Kidney (tissue), 14 donors: Measurements from ENCODE around the gene GPX1. TPM values are rescaled to one million over a fixed set of nuclear protein-coding genes. Genes with fewer than 3 reads are reported as not detected.

Experiments
- DNase-seq, 5 donors: peaks; one replicate each; pipeline ENCODE4 v3.0.0-alpha.2; 2013 to 2020
- FAIRE-seq: peaks from 2 replicates; lab custom pipeline; 2012; peaks lifted over from hg19 to GRCh38; lab: Jason Lieb, UNC
- H3K27ac ChIP-seq, 2 donors: one replicate each; pipeline ENCODE4 v1.7.0; 2013; ENCODE audit warnings: low read depth in 2 of 2, low read length in 2 of 2, inconsistent platforms in 1 of 2
- H3K27me3 ChIP-seq: one replicate; pipeline ENCODE4 v1.7.1; 2013; ENCODE audit warnings: low read length, inconsistent platforms; ENCODE audit not compliant: control insufficient read depth, insufficient read depth
- H3K36me3 ChIP-seq, 3 donors: one replicate each; pipeline versions ENCODE4 v1.7.0 to v1.7.1; 2013; ENCODE audit warnings: low read length in 3 of 3, control low read depth in 1 of 3, inconsistent platforms in 1 of 3; ENCODE audit not compliant: insufficient read depth in 3 of 3, control insufficient read depth in 2 of 3
- H3K4me1 ChIP-seq, 3 donors: one replicate each; pipeline versions ENCODE4 v1.7.0 to v1.7.1; 2013; ENCODE audit warnings: low read length in 3 of 3, inconsistent platforms in 1 of 3, low read depth in 1 of 3; ENCODE audit not compliant: control insufficient read depth in 2 of 3, insufficient read depth in 2 of 3
- H3K4me3 ChIP-seq, 3 donors: one replicate each; pipeline versions ENCODE4 v1.7.0 to v1.8.1; 2013; ENCODE audit warnings: low read length in 3 of 3, control low read depth in 1 of 3, inconsistent platforms in 1 of 3
- H3K9ac ChIP-seq, 3 donors: one replicate each; pipeline versions ENCODE4 v1.7.0 to v1.7.1; 2013; ENCODE audit warnings: low read length in 3 of 3, control low read depth in 1 of 3, inconsistent platforms in 1 of 3
- H3K9me3 ChIP-seq, 3 donors: one replicate each; pipeline versions ENCODE4 v1.7.0 to v1.7.1; 2013; ENCODE audit warnings: low read length in 3 of 3, control low read depth in 1 of 3, inconsistent platforms in 1 of 3; ENCODE audit not compliant: control insufficient read depth in 2 of 3, insufficient read depth in 1 of 3
- intact Hi-C: fragments of 100-400 bp; cut with DNase I; formaldehyde crosslinking; loops from one replicate; pipeline ENCODE4 v1.11.1; 2022
- polyA plus RNA-seq: library from polyadenylated mRNA; stranded (reverse); fragments of 350-450 nt; fragmentation: Illumina TruSeq; extraction: RNeasy Lipid Tissue Mini Kit (QIAGEN cat#74804); gene quantifications from one replicate; pipeline ENCODE4 v1.2.3, GENCODE V29; 2014; ENCODE audit warnings: low read depth, low replicate concordance; ENCODE audit not compliant: insufficient read depth
- total RNA-seq: library from RNA; stranded (reverse); fragmentation: NEBNext Ultra II Directional; extraction: Animal tissue kit (Norgen Biotek cat#: 25700); gene quantifications from one replicate; pipeline ENCODE4 v1.2.1, GENCODE V29; 2021
- TF ChIP-seq, protein P1 (sequence below): IDR thresholded peaks from 3 replicates; pipeline ENCODE4 v1.5.1; 2012; ENCODE audit warnings: mild to moderate bottlenecking, moderate library complexity, borderline replicate concordance; ENCODE audit not compliant: insufficient read depth; ENCODE audit errors: extremely low read depth
- donor health status: control.
- donor health status: control.
- donor health status: control.
- donor health status: control.
- donor health status: control.
- donor health status: DM: yes; HTN: yes; CAD: no.
- donor health status: Normal renal cell carcinoma (clear cell type).

Gene GPX1
- total and polyA plus RNA-seq, 2 donors from 2014 or later: 375 to 454 TPM

DNA sequence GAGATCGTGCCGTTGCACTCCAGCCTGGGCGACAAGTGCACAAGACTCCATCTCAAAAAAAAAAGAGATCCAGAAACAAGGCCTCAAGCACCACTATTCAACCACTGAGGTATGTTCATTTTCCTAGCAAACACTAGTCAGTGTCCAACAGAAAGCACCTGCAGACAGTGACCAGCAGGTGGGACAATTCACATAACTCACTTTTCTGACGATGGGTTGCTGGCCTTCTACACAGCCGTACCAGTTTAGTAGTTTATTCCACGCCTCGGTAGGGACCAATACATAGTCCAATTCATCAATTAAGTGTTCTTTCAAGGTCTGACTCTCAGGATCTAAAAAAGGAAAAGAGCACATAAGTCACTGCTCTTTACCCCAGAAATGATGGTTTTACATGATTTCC, 30.7 kb downstream of the GPX1 start:
- intact Hi-C loops: no loop called here
- H3K9me3 ChIP-seq: no peaks in the 10 kb centered on the region
- no peak overlapping the region for H3K4me3 ChIP-seq
- no peaks in the 10 kb centered on the region for H3K4me1 ChIP-seq
- H3K9ac ChIP-seq: no peak overlapping the region
- H3K27me3 ChIP-seq: no peaks in the 10 kb centered on the region
- peaks cover 4 to 43% (median 29%) of the 10 kb centered on the region in 3 donors for H3K36me3 ChIP-seq
- FAIRE-seq (no peak), DNase-seq (peak in 1 of 5 donors; percentile 8)
- no peak overlapping the region for H3K27ac ChIP-seq
- TF ChIP-seq, protein P1, sequence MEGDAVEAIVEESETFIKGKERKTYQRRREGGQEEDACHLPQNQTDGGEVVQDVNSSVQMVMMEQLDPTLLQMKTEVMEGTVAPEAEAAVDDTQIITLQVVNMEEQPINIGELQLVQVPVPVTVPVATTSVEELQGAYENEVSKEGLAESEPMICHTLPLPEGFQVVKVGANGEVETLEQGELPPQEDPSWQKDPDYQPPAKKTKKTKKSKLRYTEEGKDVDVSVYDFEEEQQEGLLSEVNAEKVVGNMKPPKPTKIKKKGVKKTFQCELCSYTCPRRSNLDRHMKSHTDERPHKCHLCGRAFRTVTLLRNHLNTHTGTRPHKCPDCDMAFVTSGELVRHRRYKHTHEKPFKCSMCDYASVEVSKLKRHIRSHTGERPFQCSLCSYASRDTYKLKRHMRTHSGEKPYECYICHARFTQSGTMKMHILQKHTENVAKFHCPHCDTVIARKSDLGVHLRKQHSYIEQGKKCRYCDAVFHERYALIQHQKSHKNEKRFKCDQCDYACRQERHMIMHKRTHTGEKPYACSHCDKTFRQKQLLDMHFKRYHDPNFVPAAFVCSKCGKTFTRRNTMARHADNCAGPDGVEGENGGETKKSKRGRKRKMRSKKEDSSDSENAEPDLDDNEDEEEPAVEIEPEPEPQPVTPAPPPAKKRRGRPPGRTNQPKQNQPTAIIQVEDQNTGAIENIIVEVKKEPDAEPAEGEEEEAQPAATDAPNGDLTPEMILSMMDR: no peak

- no peak overlapping the region for H3K27ac ChIP-seq
- intact Hi-C loops: no loop called here
- no peak overlapping the region for H3K4me3 ChIP-seq
- no peaks in the 10 kb centered on the region for H3K27me3 ChIP-seq
- DNase-seq (no peak), FAIRE-seq (no peak)
- H3K9ac ChIP-seq: no peak overlapping the region
- no peaks in the 10 kb centered on the region for H3K4me1 ChIP-seq
- H3K9me3 ChIP-seq: no peaks in the 10 kb centered on the region
- TF ChIP-seq, protein P1: no peak
- H3K36me3 ChIP-seq: peaks cover 6 to 52% (median 35%) of the 10 kb centered on the region in 3 donors
Observed at GRCh38 chr3:49324768-49325167, 33.4 kb downstream of the GPX1 start.

GRCh38 chr3:49316696-49317457, 41.3 kb downstream of the GPX1 start:
- Histone ChIP-seq H3K27ac (no peak overlapping the region), H3K9me3 (no peaks in the 10 kb centered on the region), H3K4me3 (no peak overlapping the region), H3K9ac (no peak overlapping the region), H3K4me1 (no peaks in the 10 kb centered on the region), H3K36me3 (peaks cover 2 to 29% (median 14%) of the 10 kb centered on the region in 3 donors), H3K27me3 (no peaks in the 10 kb centered on the region)
- intact Hi-C loops: no loop called here
- TF ChIP-seq, protein P1: no peak
- DNase-seq (no peak), FAIRE-seq (no peak)
